ENCODE data around the gene RAP1GAP2. TPM values are rescaled to one million over a fixed set of nuclear protein-coding genes. Genes with fewer than 3 reads are reported as not detected.

Gene RAP1GAP2
- total RNA-seq, 2 experiments from 2014 or later = 0.31 to 0.50 TPM

GRCh38 chr17:3034578-3034920 is 238.3 kb downstream of the RAP1GAP2 start:
- peaks cover 3% of the 10 kb centered on the region for H3K4me1 Mint-ChIP-seq (ENCODE audit: low read depth)
- H3K27me3 Mint-ChIP-seq = peaks cover 4% of the 10 kb centered on the region
- intact Hi-C loops (cut with micrococcal nuclease) = no loop called here
- ChIA-PET CTCF (interaction anchor here (1.2 to 2.5 kb wide), 2 partner anchors 8 to 120 kb away, joined by 3 to 6 read pairs; no protein-coding TSS in a partner anchor), POLR2A (interaction anchor here (0.8 kb wide), 1 partner anchor 14 kb away, joined by 3 read pairs; no protein-coding TSS in a partner anchor)
- ATAC-seq (no peak), DNase-seq (no peak)
- H3K27ac Mint-ChIP-seq = no peak overlapping the region
- no peaks in the 10 kb centered on the region for H3K9me3 Mint-ChIP-seq
- H3K36me3 Mint-ChIP-seq (ENCODE audit: low read depth) = no peaks in the 10 kb centered on the region
- TF ChIP-seq CTCF (IDR thresholded peaks at IDR 0.05) = no peak
- no peak overlapping the region for H3K4me3 Mint-ChIP-seq

GRCh38 chr17:3035256-3035967 is 239.2 kb downstream of the RAP1GAP2 start:
- H3K4me3 Mint-ChIP-seq = no peak overlapping the region
- H3K4me1 Mint-ChIP-seq (ENCODE audit: low read depth) = peaks cover 3% of the 10 kb centered on the region
- no peak overlapping the region for H3K27ac Mint-ChIP-seq
- no peaks in the 10 kb centered on the region for H3K9me3 Mint-ChIP-seq
- no peak for TF ChIP-seq CTCF (IDR thresholded peaks at IDR 0.05)
- ATAC-seq (no peak), DNase-seq (no peak)
- POLR2A ChIA-PET = no interaction called here
- intact Hi-C loops (cut with micrococcal nuclease) = no loop called here
- no peaks in the 10 kb centered on the region for H3K36me3 Mint-ChIP-seq (ENCODE audit: low read depth)
- CTCF ChIA-PET = interaction anchor here (1.2 to 2.5 kb wide), 2 partner anchors 8 to 121 kb away, joined by 3 to 6 read pairs; no protein-coding TSS in a partner anchor
- peaks cover 8% of the 10 kb centered on the region for H3K27me3 Mint-ChIP-seq

- intact Hi-C loops (cut with micrococcal nuclease) = no loop called here
These were observed 239.7 kb downstream of the RAP1GAP2 start for GRCh38 chr17:3035968-3036280.

GRCh38 chr17:3036800-3037199 is 240.6 kb downstream of the RAP1GAP2 start:
- ATAC-seq = no peak
- ChIA-PET CTCF (no interaction called here), POLR2A (interaction anchor here (0.6 kb wide), 1 partner anchor 617 kb away, joined by 3 read pairs; no protein-coding TSS in a partner anchor)
- DNase-seq = no peak
- no peak overlapping the region for H3K27ac Mint-ChIP-seq
- intact Hi-C loops (cut with micrococcal nuclease) = no loop called here
- H3K4me3 Mint-ChIP-seq = no peak overlapping the region
- peaks cover 3% of the 10 kb centered on the region for H3K4me1 Mint-ChIP-seq (ENCODE audit: low read depth)
- no peaks in the 10 kb centered on the region for H3K9me3 Mint-ChIP-seq
- no peaks in the 10 kb centered on the region for H3K36me3 Mint-ChIP-seq (ENCODE audit: low read depth)
- H3K27me3 Mint-ChIP-seq = peaks cover 10% of the 10 kb centered on the region
- no peak for TF ChIP-seq CTCF (IDR thresholded peaks at IDR 0.05)

More at GRCh38 chr17:3035968-3036280, 239.7 kb downstream of the RAP1GAP2 start:
- no peak for TF ChIP-seq CTCF (IDR thresholded peaks at IDR 0.05)
- ChIA-PET POLR2A (no interaction called here), CTCF (interaction anchor here (1.2 kb wide), 1 partner anchor 121 kb away, joined by 3 read pairs; no protein-coding TSS in a partner anchor)
- ATAC-seq = no peak
- H3K36me3 Mint-ChIP-seq (ENCODE audit: low read depth) = no peaks in the 10 kb centered on the region
- no peaks in the 10 kb centered on the region for H3K9me3 Mint-ChIP-seq
- H3K27me3 Mint-ChIP-seq = peaks cover 8% of the 10 kb centered on the region
- DNase-seq = no peak
- no peak overlapping the region for H3K27ac Mint-ChIP-seq
- H3K4me3 Mint-ChIP-seq = no peak overlapping the region
- H3K4me1 Mint-ChIP-seq (ENCODE audit: low read depth) = peaks cover 3% of the 10 kb centered on the region

- H3K9me3 Mint-ChIP-seq = no peaks in the 10 kb centered on the region
- intact Hi-C loops (cut with micrococcal nuclease) = no loop called here
- ChIA-PET POLR2A (no interaction called here), CTCF (no interaction called here)
- ATAC-seq = no peak
- TF ChIP-seq CTCF (IDR thresholded peaks at IDR 0.05) = no peak
- H3K27me3 Mint-ChIP-seq = peaks cover 10% of the 10 kb centered on the region
- no peak for DNase-seq
- peaks cover 3% of the 10 kb centered on the region for H3K4me1 Mint-ChIP-seq (ENCODE audit: low read depth)
- no peak overlapping the region for H3K27ac Mint-ChIP-seq
- no peaks in the 10 kb centered on the region for H3K36me3 Mint-ChIP-seq (ENCODE audit: low read depth)
- H3K4me3 Mint-ChIP-seq = no peak overlapping the region
These were observed 241.0 kb downstream of the RAP1GAP2 start for GRCh38 chr17:3037259-3037658.

Measured in activated CD8-positive, alpha-beta T cell treated with anti-CD3 and anti-CD28 coated beads for 36 hours (primary cell).